ENCODE measurements around the gene KDM5B.

DNA sequence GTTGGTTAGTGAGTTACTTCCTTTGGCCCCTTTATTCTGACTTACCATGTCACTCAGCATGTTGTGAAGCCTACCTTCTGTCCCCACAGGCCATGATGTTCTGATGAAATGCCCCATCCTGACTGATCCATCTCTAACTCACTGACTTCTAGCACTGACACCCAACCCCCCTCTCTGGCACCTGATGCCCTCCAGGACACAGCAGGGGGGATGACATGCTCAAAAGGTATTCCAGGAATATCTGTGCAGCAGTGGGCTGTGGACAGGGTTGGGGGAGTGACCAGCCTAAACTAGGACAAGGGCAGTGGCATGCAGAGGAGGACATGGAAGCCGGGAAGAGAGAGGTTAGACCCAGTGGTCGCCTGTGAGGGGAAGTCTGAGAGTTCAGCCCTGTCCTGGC is 123.5 kb downstream of the KDM5B start:
- no peak for TF ChIP-seq ZNF449 (CRISPR knock-in tag; IDR thresholded peaks at IDR 0.05)
- no peak for TF ChIP-seq ZNF398 (CRISPR knock-in tag; IDR thresholded peaks at IDR 0.05)
- TF ChIP-seq, protein P1, sequence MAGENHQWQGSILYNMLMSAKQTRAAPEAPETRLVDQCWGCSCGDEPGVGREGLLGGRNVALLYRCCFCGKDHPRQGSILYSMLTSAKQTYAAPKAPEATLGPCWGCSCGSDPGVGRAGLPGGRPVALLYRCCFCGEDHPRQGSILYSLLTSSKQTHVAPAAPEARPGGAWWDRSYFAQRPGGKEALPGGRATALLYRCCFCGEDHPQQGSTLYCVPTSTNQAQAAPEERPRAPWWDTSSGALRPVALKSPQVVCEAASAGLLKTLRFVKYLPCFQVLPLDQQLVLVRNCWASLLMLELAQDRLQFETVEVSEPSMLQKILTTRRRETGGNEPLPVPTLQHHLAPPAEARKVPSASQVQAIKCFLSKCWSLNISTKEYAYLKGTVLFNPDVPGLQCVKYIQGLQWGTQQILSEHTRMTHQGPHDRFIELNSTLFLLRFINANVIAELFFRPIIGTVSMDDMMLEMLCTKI (IDR thresholded peaks at IDR 0.05; ENCODE audit: partially characterized antibody): no peak
- TF ChIP-seq FOSL1 (tag; conservative IDR thresholded peaks at IDR 0.05): no peak
- no peak for TF ChIP-seq ZC3H4 (CRISPR knock-in tag; IDR thresholded peaks at IDR 0.05; ENCODE audit: borderline replicate concordance)

Measured in K562 (cell line).